RPMI7951 (cell line): ENCODE results near the gene MADD. TPM values are rescaled to one million over a fixed set of nuclear protein-coding genes. Genes with fewer than 3 reads are reported as not detected.
A peak's percentile ranks its signal among the peaks of the same experiment; 100 is the strongest.
"Not testable (repeated sequence)": the region's sequence is repeated elsewhere in the genome, so short reads cannot be mapped to it uniquely, and the experiment has no call there.

Experiments
- DNase-seq: peaks from one replicate; pipeline ENCODE4 v3.0.0-alpha.2; 2012; ENCODE audit warnings: low read depth
- total RNA-seq: library from RNA; depleted of rRNA; stranded (reverse); fragments of >200 nt; shearing (Covaris generic); gene quantifications from 2 replicates; pipeline ENCODE4 v1.2.3, GENCODE V29; 2014

MADD gene
- total RNA-seq, 1 experiment from 2014 or later, result 13.5 TPM

DNA sequence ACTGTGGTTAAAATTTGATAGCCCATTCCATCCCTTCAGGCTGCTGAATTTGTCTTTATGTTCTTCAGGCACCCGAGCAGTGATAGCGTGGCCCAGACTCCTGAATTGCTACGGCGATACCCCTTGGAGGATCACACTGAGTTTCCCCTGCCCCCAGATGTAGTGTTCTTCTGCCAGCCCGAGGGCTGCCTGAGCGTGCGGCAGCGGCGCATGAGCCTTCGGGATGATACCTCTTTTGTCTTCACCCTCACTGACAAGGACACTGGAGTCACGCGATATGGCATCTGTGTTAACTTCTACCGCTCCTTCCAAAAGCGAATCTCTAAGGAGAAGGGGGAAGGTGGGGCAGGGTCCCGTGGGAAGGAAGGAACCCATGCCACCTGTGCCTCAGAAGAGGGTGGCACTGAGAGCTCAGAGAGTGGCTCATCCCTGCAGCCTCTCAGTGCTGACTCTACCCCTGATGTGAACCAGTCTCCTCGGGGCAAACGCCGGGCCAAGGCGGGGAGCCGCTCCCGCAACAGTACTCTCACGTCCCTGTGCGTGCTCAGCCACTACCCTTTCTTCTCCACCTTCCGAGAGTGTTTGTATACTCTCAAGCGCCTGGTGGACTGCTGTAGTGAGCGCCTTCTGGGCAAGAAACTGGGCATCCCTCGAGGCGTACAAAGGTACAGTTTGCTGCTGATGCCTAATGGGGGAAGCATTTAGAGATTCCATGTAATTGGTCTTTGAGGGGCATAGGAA lies 4.7 kb downstream of the MADD start:
- no peak for DNase-seq

DNA sequence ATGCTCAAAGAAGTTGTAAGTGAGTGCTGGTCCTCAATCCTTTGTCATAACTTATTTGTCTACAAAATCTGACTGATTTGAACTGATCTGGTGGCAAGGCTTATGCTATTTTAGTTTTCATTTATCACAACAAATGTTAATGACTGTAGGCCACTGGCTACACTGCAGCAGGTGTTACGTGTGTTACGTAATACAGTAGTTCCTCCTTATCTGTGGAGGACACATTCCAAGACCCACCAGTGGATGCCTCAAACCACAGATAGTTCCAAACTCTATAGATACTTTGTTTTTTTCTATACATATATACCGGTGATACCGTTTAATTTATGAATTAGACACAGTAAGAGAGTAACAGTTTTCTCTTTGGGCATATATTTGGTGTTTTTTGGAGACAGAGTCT lies 7.0 kb downstream of the MADD start:
- DNase-seq, result no peak

DNA sequence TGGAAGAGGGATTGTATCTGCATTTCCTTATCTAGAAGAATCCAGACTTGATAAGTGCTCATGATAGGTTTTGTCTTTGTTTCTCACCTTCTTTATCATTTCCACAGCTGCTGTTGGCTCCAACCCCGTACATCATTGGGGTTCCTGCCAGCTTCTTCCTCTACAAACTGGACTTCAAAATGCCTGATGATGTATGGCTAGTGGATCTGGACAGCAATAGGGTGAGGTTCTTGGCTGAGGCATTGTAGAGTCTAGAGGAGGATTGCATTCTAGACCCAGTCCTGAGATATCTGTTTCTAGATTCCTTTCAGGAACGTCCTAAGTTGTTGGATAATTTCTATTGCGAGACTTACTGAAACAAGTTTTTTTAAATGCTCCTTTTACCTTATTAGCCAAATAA lies 8.1 kb downstream of the MADD start:
- no peak for DNase-seq

DNA sequence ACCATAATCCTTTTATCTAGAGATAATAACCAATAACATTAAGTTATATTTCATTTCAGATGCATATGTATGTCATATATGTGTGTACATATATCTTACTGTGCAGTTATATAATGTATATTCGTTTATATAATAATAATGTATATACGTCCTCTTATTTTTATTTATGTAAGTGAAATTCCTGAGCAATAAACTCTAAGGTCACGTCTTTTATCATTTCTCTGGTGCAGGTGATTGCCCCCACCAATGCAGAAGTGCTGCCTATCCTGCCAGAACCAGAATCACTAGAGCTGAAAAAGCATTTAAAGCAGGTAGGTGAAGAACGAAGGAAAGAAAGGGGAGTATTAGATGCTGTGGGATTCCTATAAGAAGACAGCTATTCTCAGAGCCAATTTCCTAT lies 8.8 kb downstream of the MADD start:
- DNase-seq, result no peak

DNA sequence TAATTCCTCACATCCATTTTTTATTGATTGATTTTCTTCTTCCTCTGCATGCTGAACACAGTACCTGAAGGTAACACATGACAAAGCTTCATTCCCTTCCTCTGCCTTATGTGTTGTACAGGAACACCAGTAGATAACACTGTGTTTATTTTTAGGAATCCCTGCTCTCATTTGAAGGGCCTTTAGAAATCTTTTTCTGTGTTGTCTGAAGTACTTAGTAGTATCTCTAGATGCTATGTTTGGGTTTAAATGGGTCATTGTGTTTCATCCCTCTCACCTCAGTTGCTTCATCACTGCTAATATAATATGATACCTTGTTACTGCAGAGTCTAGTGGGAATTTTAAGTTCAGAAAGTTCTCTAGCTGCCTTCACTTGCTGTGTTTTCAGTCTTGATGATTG lies 10.2 kb downstream of the MADD start:
- no peak for DNase-seq

DNA sequence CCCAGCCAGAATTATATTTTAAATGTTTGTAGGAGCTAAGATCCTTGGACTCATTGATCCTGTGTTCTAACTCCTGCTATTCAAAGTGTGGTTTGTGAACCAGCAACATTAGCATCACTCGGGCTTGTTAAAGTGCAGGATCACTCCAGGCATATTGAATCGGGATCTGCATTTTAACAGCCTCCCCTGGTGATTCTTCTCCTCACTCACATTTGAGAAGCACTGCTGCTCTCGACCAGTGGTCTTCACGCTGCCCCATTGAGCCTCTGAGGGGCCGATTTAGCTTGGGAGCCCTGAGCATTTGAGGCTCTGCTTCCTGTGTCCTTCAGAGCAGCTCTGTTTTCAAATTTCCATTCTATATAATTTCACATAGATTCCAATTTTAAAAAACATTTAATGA lies 10.9 kb downstream of the MADD start:
- no peak for DNase-seq

DNA sequence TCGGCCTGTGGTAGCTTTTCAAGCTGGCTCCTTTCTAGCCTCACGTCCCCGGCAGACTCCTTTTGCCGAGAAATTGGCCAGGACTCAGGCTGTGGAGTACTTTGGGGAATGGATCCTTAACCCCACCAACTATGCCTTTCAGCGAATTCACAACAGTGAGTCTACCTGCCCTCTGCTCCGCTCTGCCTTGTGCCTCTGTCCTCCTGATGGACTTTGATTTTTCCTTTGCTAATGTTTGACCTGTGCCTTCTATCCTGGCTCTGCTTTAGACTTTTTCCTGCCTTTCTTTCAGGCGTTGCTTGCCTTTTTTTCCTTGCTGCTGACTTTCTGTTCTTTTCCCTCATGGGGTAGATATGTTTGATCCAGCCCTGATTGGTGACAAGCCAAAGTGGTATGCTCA lies 12.5 kb downstream of the MADD start:
- DNase-seq, result no peak

DNA sequence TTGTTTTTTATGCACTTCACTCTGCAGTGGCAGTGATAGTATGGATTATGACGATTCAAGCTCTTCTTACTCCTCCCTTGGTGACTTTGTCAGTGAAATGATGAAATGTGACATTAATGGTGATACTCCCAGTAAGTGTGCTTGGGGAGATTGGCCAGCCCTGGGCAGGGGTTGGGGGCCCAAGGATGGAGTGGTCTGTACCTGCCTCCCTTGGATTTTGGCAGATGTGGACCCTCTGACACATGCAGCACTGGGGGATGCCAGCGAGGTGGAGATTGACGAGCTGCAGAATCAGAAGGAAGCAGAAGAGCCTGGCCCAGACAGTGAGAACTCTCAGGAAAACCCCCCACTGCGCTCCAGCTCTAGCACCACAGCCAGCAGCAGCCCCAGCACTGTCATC lies 14.2 kb downstream of the MADD start:
- DNase-seq, result no peak

DNA sequence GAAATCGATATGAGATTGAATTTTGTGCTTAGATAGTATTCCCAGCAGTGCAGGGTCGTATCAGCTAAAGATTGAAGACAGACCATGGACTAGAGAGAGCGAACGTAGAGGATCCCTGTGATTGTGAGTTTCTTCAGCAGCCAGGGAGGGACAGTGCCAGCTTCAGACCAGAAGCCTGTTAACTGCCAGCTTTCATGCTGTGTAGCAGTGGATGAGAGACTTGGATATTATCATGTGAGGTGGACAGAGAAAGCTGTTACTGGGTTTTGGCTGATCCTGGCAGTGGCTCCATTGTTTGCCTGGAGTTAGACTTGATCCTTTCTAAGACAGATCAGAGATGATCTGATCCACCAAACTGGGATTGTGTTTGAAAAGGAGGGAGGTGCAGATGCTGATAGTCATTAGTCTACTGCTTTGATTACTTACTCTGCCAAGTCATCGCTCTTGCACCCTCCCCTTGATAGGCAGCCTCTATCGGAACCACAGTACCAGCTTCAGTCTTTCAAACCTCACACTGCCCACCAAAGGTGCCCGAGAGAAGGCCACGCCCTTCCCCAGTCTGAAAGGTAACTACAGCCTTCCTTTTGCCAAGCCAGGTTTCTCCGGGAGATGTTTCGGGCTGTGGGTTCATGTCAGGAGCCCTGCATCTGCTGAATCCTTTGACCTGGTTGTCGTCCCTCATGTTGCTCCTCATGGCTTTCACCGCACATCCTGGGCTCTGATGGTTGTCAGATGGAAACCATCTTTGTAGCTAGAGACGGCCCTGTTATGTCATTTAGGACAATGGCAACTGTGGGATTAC lies 16.2 kb downstream of the MADD start:
- no peak for DNase-seq

DNA sequence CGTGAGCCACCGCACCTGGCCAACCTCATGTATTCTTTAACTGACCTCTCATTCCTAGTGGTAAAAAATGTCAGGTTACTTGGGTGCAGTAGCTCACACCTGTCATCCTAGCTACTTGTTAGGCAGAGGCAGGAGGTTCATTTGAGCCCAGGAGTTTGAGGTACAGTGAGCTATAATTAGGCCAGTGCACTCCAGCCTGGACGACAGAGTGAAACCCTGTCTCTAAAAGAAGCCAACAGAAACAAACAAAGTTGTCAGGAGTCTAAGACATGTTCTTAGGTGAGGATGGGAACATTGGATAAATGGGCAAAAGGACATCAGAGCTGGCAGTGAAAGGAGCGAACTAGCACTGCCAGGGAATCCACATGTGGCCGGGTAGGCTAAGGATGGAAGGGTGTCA lies 18.1 kb downstream of the MADD start:
- no peak for DNase-seq

DNA sequence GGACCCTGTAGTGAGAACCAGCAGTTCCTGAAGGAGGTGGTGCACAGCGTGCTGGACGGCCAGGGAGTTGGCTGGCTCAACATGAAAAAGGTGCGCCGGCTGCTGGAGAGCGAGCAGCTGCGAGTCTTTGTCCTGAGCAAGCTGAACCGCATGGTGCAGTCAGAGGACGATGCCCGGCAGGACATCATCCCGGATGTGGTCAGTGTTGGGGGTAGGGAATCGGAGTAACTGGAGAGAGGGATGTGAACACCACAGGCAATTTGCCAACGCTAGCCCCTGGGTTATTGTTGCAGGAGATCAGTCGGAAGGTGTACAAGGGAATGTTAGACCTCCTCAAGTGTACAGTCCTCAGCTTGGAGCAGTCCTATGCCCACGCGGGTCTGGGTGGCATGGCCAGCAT lies 19.9 kb downstream of the MADD start:
- DNase-seq, result no peak

DNA sequence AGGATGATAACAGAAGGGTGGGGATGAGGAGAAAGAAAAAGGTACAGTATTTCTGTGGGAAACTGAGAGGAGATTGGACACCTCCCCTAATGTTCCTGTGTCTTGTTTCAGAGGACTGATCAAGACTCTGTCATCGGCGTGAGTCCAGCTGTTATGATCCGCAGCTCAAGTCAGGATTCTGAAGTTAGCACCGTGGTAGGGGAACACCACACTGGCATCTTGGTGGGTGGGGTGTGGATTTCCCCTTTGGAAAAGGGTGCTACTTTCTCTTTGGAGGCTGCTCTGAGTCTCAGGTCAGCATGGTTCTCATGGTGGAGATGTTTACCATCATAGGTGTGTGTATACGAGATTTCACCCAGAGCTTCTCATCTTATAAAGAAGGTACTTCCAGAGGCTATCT lies 25.5 kb downstream of the MADD start:
- DNase-seq, result no peak

DNA sequence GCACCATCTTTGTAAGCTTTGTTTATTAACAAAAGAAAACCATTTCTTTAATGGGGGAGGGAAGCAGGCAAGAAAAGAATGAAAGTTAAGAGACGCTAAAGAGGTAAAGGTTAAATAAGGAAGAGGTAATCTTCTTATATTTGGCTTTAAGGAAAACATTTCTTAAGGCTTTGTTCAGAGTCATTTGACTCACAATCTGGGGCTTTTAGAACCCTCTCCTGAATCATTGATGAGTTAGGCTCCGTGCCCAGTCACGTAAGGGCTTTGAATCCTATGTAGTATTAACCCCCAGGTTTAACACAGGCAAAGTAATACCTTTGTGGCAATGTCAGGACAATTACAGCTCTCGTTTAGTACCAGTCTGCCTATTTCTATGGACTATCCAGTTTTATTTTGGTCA lies 26.1 kb downstream of the MADD start:
- DNase-seq, result no peak

DNA sequence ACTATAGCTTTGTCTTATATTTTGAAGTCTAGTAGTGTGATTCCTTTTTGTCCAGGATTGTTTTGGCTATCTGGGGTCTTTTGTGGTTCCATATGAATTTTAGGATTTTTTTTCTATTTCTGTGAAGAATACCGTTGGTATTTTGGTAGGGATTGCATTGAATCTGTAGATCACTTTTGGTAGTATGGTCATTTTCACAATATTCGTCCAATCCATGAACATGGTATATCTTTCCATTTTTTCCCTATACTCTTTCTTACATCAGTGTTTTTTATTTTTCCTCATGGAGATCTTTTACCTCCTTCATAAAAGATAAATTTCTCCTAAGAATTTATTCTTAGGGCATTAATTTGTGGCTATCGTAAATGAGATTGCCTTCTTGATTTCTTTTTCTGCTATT lies 29.1 kb downstream of the MADD start:
- no peak for DNase-seq

DNA sequence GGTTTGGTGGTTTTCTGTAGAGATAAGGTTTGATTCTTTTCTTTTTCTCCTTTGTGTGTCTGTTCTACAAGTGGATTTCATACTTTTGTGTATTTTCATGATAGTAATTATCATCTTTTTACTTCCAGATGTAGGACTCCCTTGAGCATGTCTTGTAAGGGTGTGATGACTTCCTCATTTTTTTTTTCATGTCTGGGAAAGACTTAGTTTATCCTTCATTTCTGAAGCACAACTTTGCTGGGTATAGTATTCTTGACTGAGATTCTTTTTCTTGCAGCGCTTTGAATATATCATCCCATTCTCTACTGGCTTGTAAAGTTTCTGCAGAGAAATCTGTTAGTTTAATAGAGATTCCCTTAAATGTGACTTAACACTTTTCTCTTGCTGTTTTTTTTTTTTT lies 32.9 kb downstream of the MADD start:
- no peak for DNase-seq

DNA sequence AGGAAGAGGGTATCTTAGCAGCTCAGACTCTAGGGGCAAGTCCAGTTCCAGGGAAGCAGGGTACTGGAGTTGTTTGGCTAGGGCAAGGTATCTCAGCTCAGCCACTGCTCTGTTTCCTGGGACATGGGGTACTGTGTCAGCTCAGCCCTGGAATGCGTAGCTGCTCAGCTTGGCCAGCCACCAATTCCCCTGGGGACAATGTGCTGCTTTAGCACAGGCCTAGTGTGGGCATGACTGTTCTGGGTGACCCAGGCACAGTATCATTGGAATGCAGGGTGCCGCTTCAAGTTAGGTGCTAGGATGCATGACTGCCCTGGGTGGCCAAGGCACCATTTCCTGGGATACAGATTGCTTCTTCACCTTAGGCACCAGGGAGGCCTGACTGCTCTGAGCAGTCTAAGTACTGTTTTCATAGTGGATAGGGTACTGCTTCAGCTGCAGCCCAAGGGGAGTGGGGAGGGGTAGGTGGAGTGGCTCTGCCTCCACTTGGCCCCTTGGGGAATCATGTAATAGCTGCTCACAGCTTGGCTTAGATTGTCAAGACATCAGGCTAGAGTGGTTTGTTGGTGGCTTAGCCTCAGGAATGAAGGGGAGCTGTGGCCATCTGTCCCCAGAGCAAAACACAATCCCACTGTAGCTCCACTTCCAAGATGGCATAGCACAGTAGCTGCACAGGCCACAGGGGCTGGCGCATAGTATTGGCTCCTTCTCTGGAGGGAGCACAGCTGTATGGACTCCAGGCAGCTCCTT lies 36.0 kb downstream of the MADD start:
- DNase-seq, result peak; percentile 22

DNA sequence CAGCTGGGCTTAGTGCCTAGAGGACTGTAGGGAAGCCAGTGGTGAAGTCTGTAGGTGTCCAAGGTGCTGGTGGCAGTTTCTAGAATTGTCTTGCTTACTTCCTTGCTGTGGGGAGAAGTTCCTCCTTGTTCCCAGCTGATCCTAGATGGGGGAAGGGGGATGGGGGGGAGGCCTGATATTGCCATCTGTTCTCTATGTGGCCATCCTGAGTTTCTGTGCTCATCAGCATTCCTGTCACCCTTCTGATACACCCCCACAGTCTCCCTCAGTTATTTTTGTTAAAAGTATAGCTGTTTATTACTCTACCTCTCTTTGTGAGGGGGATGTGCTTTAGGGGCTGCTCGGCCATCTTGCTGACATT lies 36.5 kb downstream of the MADD start:
- DNase-seq, result no peak

DNA sequence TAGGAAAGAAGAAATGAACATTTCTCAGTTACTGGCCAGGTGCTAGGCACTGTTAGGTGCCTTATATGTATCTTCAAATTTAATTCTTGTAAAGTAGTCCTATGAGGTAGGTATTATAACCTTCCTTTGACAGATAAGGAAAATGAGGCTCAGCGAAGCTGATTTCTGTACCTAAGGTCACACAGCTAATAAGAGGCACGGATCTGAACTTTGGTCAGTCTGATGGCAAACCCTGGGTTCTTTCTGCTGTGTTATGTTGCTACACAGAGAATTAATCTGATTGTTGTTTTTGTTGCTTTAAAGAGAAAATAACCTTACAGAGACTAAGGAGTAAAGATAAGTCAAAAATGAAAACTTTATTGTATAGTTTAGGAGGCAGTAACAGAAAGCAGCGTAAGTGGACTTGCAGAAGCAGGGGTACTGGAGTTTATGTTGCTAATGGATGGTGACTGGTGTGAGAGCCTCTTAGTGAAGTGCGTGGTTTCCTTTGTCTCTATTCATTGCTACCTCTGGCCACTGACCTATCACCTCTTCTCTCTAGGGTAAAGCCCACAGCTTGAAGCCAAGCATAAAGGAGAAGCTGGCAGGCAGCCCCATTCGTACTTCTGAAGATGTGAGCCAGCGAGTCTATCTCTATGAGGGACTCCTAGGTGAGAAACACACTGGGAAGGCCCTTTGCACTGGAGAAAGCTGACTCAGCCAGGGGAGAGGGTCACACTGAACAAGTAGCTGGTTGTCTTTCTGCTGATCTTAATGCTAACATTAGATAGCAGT lies 38.3 kb downstream of the MADD start:
- DNase-seq, result no peak

DNA sequence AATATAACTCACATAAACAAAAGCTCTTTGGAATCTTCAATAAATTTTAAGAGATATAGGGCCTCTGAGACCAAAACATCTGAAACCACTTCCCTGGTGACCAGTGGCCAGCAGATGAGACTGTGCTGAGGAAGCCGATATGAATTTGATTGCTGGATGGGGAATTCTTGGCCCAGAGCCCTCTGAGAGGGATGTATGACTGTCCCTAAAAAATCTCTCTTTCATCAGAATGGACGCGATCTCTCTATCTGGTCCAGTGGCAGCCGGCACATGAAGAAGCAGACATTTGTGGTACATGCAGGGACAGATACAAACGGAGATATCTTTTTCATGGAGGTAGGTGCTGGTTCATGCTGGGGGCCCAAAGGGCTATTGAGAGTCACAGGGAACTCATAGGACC lies 45.1 kb downstream of the MADD start:
- DNase-seq, result no peak

DNA sequence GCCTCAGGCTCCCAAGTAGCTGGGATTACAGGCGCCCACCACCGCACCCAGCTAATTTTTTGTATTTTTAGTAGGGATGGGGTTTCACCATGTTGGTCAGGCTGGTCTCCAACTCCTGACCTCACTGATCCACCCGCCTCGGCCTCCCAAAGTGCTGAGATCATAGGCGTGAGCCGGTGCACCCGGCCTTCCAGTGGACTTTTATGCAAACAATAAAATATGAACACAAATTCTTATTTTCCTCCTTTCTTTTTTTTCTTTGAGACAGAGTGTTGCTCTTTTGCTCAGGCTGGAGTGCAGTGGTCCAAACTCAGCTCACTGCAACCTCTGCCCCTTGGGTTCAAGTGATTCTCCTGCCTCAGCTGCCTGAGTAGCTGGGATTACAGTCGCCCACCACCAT lies 46.6 kb downstream of the MADD start:
- DNase-seq, result not testable (repeated sequence)

DNA sequence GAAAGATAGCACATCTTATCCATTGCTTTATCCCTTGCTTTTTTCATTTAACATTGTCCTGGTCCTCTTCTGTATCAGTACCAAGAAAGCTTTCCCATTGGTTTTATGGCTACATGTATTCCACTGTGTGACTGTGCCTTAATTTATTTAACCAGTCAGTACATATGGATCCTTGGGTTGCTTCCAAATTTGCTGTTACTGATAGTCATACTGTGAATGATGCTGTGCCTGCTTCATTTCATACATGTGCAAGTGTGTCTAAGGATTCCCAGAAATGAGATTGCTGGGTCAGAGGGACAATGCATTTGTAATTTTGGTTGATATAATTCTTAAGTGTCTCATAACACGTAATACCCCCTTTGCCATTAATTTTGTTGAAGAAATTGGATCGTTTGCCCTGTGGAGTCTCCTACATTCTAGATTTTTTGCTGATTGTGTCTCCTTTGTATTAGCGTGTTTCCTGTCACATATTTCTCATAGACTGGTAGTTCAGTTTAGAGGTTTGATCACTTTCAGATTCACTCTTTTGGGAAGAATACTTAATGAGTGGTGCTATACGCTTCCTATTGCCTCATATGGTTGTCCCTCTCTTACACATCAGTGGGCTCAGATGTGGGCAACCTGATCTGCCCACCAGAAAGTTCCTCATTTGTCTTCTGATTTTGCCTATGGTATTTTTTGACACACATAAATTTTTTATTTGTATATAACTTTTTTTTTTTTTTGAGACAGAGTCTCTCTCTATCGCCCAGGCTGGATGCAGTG lies 47.3 kb downstream of the MADD start:
- no peak for DNase-seq
